ENCODE measurements around the gene CTBP1.
"Not testable (repeated sequence)": the region's sequence is repeated elsewhere in the genome, so short reads cannot be mapped to it uniquely, and the experiment has no call there.

CTBP1 gene

GRCh38 chr4:1237261-1237660, 11.7 kb downstream of the CTBP1 start:
- DNase-seq: not testable (repeated sequence)

- DNase-seq: not testable (repeated sequence)
Measured at GRCh38 chr4:1236836-1237235, 12.1 kb downstream of the CTBP1 start.

- DNase-seq: no peak
Measured at GRCh38 chr4:1236103-1236641, 12.8 kb downstream of the CTBP1 start.

- no peak for DNase-seq
Measured at GRCh38 chr4:1235381-1236102, 13.4 kb downstream of the CTBP1 start.

- no peak for DNase-seq
Measured at GRCh38 chr4:1234811-1235292, 14.1 kb downstream of the CTBP1 start.

- DNase-seq: no peak
Measured at GRCh38 chr4:1234309-1234695, 14.6 kb downstream of the CTBP1 start.

GRCh38 chr4:1233641-1234308, 15.2 kb downstream of the CTBP1 start:
- no peak for DNase-seq

- no peak for DNase-seq
Measured at GRCh38 chr4:1232661-1233621, 16.0 kb downstream of the CTBP1 start.

- DNase-seq: no peak
Measured at GRCh38 chr4:1231637-1232360, 17.1 kb downstream of the CTBP1 start.

- no peak for DNase-seq
Measured at GRCh38 chr4:1230971-1231636, 17.8 kb downstream of the CTBP1 start.

GRCh38 chr4:1230316-1230715, 18.6 kb downstream of the CTBP1 start:
- DNase-seq: no peak

- no peak for DNase-seq
Measured at GRCh38 chr4:1229117-1229849, 19.6 kb downstream of the CTBP1 start.

- no peak for DNase-seq
Measured at GRCh38 chr4:1227816-1228215, 21.1 kb downstream of the CTBP1 start.

GRCh38 chr4:1226598-1226997, 22.3 kb downstream of the CTBP1 start:
- no peak for DNase-seq

GRCh38 chr4:1226144-1226481, 22.8 kb downstream of the CTBP1 start:
- no peak for DNase-seq

GRCh38 chr4:1225272-1226143, 23.4 kb downstream of the CTBP1 start:
- DNase-seq: no peak

- DNase-seq: no peak
Measured at GRCh38 chr4:1223841-1224809, 24.8 kb downstream of the CTBP1 start.

- no peak for DNase-seq
Measured at GRCh38 chr4:1222938-1223690, 25.8 kb downstream of the CTBP1 start.
